CD1c-positive myeloid dendritic cell (primary cell): ENCODE data around the gene IL20.

Source experiments
- DNase-seq: peaks from one replicate; pipeline ENCODE4 v3.0.0-alpha.2; 2016; ENCODE audit errors: extremely low spot score

Gene IL20

GRCh38 chr1:206903687-206904086, 38.3 kb downstream of the IL20 start:
- no peak for DNase-seq

GRCh38 chr1:206904423-206905142, 39.2 kb downstream of the IL20 start:
- no peak for DNase-seq

GRCh38 chr1:206905295-206906164, 40.1 kb downstream of the IL20 start:
- no peak for DNase-seq

- no peak for DNase-seq
These were observed 42.0 kb downstream of the IL20 start for GRCh38 chr1:206907304-206907991.

GRCh38 chr1:206908038-206908437, 42.6 kb downstream of the IL20 start:
- no peak for DNase-seq

- DNase-seq: peak; percentile 34
These were observed 43.9 kb downstream of the IL20 start for GRCh38 chr1:206909161-206909882.

- DNase-seq: no peak
These were observed 44.5 kb downstream of the IL20 start for GRCh38 chr1:206909883-206910318.

- peak; percentile 64 for DNase-seq
These were observed 45.7 kb downstream of the IL20 start for GRCh38 chr1:206911064-206911663.

GRCh38 chr1:206912445-206913095, 47.1 kb downstream of the IL20 start:
- peak; percentile 87 for DNase-seq

- no peak for DNase-seq
These were observed 48.5 kb downstream of the IL20 start for GRCh38 chr1:206913766-206914537.

GRCh38 chr1:206915030-206915735, 49.8 kb downstream of the IL20 start:
- no peak for DNase-seq

GRCh38 chr1:206916000-206916709, 50.7 kb downstream of the IL20 start:
- no peak for DNase-seq

- no peak for DNase-seq
These were observed 52.7 kb downstream of the IL20 start for GRCh38 chr1:206918076-206918475.
